GM21619 (cell line): ENCODE measurements around the gene STAM.

Experiments used
- ATAC-seq: cut with Tn5 transposase; IDR thresholded peaks from one replicate; pipeline ENCODE4 v1.9.1; 2021; ENCODE audit not compliant: unreplicated experiment

The STAM gene

DNA sequence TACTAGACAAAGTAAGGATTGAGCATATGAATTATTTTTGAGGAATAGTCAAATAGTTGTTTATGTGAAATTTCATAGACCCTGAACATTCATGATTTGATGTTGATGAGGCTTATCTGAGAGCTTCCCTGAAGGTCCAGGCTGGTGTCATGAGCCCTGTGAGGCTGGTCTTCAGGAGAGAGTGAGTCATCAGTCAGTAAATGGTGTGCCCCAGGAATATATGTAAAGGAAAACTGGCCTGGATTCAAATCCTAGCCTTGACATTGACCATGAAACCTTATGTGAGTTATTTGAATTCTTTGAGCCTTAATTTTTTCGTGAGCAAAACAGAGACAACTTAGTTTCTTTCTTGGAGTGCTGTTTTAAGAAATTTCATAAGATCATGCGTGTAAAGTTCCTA is 114.2 kb downstream of the STAM start:
- no peak for ATAC-seq

DNA sequence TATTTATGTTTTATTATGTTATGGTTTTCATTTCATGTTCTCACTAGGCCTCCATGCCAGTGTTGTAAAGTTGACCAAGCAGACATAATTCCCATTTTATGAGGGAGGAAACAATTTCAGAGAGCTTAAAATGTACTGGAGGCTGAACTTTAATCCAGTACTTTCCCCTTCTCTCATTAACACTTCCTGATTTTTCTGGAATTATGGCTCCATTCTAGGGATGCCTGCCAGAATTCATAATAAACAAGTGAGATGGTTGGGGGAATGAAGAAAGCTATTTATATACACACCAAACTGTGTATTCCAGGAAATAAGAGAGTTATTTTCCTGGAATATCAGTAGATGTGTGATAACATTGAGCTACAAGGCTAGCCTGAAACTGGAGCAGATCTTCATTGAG is 114.9 kb downstream of the STAM start:
- ATAC-seq, result no peak

DNA sequence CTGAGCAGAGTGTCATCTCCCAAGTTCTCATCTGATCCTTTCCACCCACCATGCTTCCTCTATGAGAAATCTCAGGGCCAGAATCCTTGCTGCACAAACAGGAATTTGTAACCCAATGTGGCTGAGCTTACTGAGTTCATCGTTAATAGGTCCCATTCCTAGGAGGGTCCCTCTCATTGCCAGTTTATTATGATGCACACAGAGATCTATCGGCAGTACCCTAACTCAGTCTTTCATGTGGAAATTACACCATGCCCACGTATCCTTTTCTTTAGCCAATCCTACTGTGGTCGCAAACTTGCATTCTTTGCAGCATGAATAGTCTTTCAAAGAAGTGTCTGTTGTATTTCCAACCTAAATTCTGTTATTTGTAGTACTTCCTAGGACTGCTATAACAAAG is 120.2 kb downstream of the STAM start:
- no peak for ATAC-seq

DNA sequence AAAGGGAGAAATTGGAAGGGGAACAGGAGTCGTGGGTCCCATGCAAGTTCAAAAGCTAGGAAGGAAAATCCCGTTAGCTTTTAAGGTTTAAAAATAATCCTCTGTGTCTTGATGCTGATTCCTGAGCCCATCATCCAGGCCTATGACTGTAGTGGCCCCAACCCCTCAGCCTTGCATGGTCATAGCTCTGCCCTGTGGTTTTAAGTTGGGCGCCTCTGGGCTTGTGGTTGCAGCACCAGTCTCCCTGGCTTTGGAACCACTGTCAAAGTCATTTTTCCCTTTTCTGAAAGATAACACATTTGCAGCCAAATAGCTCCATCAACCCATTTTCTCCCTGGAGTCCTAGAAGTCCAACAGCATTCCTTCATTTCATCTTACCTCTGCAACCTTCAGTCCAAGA is 121.7 kb downstream of the STAM start:
- no peak for ATAC-seq
